ENCODE measurements around the gene EXOSC2.
A peak's percentile ranks its signal among the peaks of the same experiment; 100 is the strongest.

Gene EXOSC2

GRCh38 chr9:130713286-130713960 lies 19.8 kb downstream of the EXOSC2 start:
- Histone ChIP-seq H3K4me1 (ENCODE audit: control insufficient read depth, insufficient read depth, low read depth, low read length) (peaks cover 9% of the 10 kb centered on the region), H3K4me2 (ENCODE audit: low read length, poor library complexity, severe bottlenecking) (peak overlapping the region; percentile 97), H3K18ac (ENCODE audit: low read depth in 1 of 2, low read length in 2 of 2) (peak overlapping the region; percentile 46 to 95), H2BK5ac (ENCODE audit: low read depth, low read length, poor library complexity, severe bottlenecking) (peak overlapping the region; percentile 96), H3K14ac (ENCODE audit: low read length in 2 of 2) (peak overlapping the region; percentile 35 to 100), H3K27me3 (ENCODE audit: control insufficient read depth in 1 of 2, insufficient read depth in 1 of 2, low read length in 2 of 2) (no peaks in the 10 kb centered on the region), H4K8ac (ENCODE audit: low read length) (peak overlapping the region; percentile 97), H3K27ac (ENCODE audit: low read length, poor library complexity, severe bottlenecking) (peak overlapping the region; percentile 16), H3K79me1 (replicated peaks; ENCODE audit: low read length, poor library complexity, severe bottlenecking) (peaks cover under 1% of the 10 kb centered on the region), H3K4ac (ENCODE audit: low read depth in 1 of 2, low read length in 2 of 2) (peak overlapping the region; percentile 85 to 89), H2BK12ac (ENCODE audit: low read length in 2 of 2) (no peak overlapping the region), H3K9me3 (ENCODE audit: control insufficient read depth, low read length) (no peaks in the 10 kb centered on the region), H4K91ac (ENCODE audit: low read length) (peak overlapping the region; percentile 82), H2AK5ac (ENCODE audit: low read length, severe bottlenecking) (no peak overlapping the region), H3K36me3 (ENCODE audit: control insufficient read depth in 1 of 2, insufficient read depth in 2 of 2, low read depth in 1 of 2, low read length in 2 of 2) (no peaks in the 10 kb centered on the region), H3K23ac (ENCODE audit: low read length in 2 of 2) (peak overlapping the region in 1 of 2 experiments; percentile 98), H2BK15ac (ENCODE audit: low read depth, poor library complexity, severe bottlenecking) (peak overlapping the region; percentile 87), H3K4me3 (ENCODE audit: insufficient read depth in 1 of 2, low read depth in 1 of 2, low read length in 2 of 2) (peak overlapping the region; percentile 86 to 98), H3K9ac (ENCODE audit: low read length) (peak overlapping the region; percentile 97), H2AFZ (ENCODE audit: low read depth, low read length) (peak overlapping the region; percentile 96), H2BK120ac (ENCODE audit: low read depth, low read length) (peak overlapping the region; percentile 80)
- DNase-seq, result peak; percentile 61
- 1% methylated on average over 36 of the region's 37 CpGs for WGBS

DNA sequence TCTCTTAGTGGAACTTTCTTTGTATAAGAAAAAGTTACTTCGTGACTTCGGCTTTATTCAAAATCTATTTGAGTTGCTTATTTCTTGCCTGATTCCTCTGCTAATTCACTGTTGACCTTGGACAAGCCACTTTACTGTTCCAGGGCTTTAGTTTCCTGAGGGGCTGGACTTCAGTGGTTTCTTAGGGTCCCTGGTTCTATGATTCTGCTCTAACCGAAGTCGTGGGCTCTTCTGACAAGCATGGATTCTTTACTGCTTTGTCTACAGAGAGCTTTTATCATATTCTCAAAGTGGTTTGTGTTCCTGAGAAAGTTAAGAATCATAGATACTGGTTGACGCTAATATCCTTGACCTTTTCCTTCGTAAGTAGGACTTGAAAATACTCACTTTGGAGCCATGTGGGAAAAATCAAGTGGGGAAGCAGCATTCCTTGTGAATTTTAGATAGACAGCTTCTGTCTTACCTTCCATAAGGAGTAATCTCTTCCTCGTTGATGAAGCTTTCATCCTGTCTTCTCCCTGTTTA lies 21.1 kb downstream of the EXOSC2 start:
- Histone ChIP-seq H2AFZ (ENCODE audit: low read depth, low read length) (no peak overlapping the region), H3K18ac (ENCODE audit: low read depth in 1 of 2, low read length in 2 of 2) (no peak overlapping the region), H3K23ac (ENCODE audit: low read length in 2 of 2) (no peak overlapping the region), H3K9me3 (ENCODE audit: control insufficient read depth, low read length) (no peaks in the 10 kb centered on the region), H3K27me3 (ENCODE audit: control insufficient read depth in 1 of 2, insufficient read depth in 1 of 2, low read length in 2 of 2) (no peaks in the 10 kb centered on the region), H3K36me3 (ENCODE audit: control insufficient read depth in 1 of 2, insufficient read depth in 2 of 2, low read depth in 1 of 2, low read length in 2 of 2) (no peaks in the 10 kb centered on the region), H3K4ac (ENCODE audit: low read depth in 1 of 2, low read length in 2 of 2) (no peak overlapping the region), H2AK5ac (ENCODE audit: low read length, severe bottlenecking) (no peak overlapping the region), H3K4me2 (ENCODE audit: low read length, poor library complexity, severe bottlenecking) (peak overlapping the region; percentile 97), H4K91ac (ENCODE audit: low read length) (no peak overlapping the region), H3K27ac (ENCODE audit: low read length, poor library complexity, severe bottlenecking) (peak overlapping the region; percentile 13), H2BK15ac (ENCODE audit: low read depth, poor library complexity, severe bottlenecking) (no peak overlapping the region), H3K9ac (ENCODE audit: low read length) (peak overlapping the region; percentile 97), H2BK5ac (ENCODE audit: low read depth, low read length, poor library complexity, severe bottlenecking) (no peak overlapping the region), H3K14ac (ENCODE audit: low read length in 2 of 2) (no peak overlapping the region), H3K4me1 (ENCODE audit: control insufficient read depth, insufficient read depth, low read depth, low read length) (peaks cover 9% of the 10 kb centered on the region), H3K79me1 (replicated peaks; ENCODE audit: low read length, poor library complexity, severe bottlenecking) (peaks cover 3% of the 10 kb centered on the region), H2BK12ac (ENCODE audit: low read length in 2 of 2) (no peak overlapping the region), H3K4me3 (ENCODE audit: insufficient read depth in 1 of 2, low read depth in 1 of 2, low read length in 2 of 2) (peak overlapping the region in 1 of 2 experiments; percentile 86), H2BK120ac (ENCODE audit: low read depth, low read length) (no peak overlapping the region), H4K8ac (ENCODE audit: low read length) (no peak overlapping the region)
- WGBS, result 43% methylated on average over 6 of the region's 7 CpGs
- DNase-seq, result peak; percentile 38

- Histone ChIP-seq H3K4me3 (ENCODE audit: insufficient read depth in 1 of 2, low read depth in 1 of 2, low read length in 2 of 2) (peak overlapping the region in 1 of 2 experiments; percentile 86), H3K18ac (ENCODE audit: low read depth in 1 of 2, low read length in 2 of 2) (no peak overlapping the region), H2AK5ac (ENCODE audit: low read length, severe bottlenecking) (no peak overlapping the region), H4K8ac (ENCODE audit: low read length) (no peak overlapping the region), H3K14ac (ENCODE audit: low read length in 2 of 2) (no peak overlapping the region), H2BK15ac (ENCODE audit: low read depth, poor library complexity, severe bottlenecking) (no peak overlapping the region), H3K4ac (ENCODE audit: low read depth in 1 of 2, low read length in 2 of 2) (no peak overlapping the region), H3K27ac (ENCODE audit: low read length, poor library complexity, severe bottlenecking) (no peak overlapping the region), H4K91ac (ENCODE audit: low read length) (no peak overlapping the region), H2AFZ (ENCODE audit: low read depth, low read length) (no peak overlapping the region), H3K23ac (ENCODE audit: low read length in 2 of 2) (no peak overlapping the region), H3K27me3 (ENCODE audit: control insufficient read depth in 1 of 2, insufficient read depth in 1 of 2, low read length in 2 of 2) (no peaks in the 10 kb centered on the region), H2BK5ac (ENCODE audit: low read depth, low read length, poor library complexity, severe bottlenecking) (no peak overlapping the region), H3K9ac (ENCODE audit: low read length) (peak overlapping the region; percentile 97), H3K4me1 (ENCODE audit: control insufficient read depth, insufficient read depth, low read depth, low read length) (peaks cover 9% of the 10 kb centered on the region), H3K4me2 (ENCODE audit: low read length, poor library complexity, severe bottlenecking) (peak overlapping the region; percentile 97), H2BK120ac (ENCODE audit: low read depth, low read length) (no peak overlapping the region), H3K9me3 (ENCODE audit: control insufficient read depth, low read length) (no peaks in the 10 kb centered on the region), H2BK12ac (ENCODE audit: low read length in 2 of 2) (no peak overlapping the region), H3K36me3 (ENCODE audit: control insufficient read depth in 1 of 2, insufficient read depth in 2 of 2, low read depth in 1 of 2, low read length in 2 of 2) (no peaks in the 10 kb centered on the region), H3K79me1 (replicated peaks; ENCODE audit: low read length, poor library complexity, severe bottlenecking) (peaks cover 5% of the 10 kb centered on the region)
- 82% methylated on average over 3 of the region's 3 CpGs for WGBS
- no peak for DNase-seq
Measured at GRCh38 chr9:130715270-130715669, 21.7 kb downstream of the EXOSC2 start.

DNA sequence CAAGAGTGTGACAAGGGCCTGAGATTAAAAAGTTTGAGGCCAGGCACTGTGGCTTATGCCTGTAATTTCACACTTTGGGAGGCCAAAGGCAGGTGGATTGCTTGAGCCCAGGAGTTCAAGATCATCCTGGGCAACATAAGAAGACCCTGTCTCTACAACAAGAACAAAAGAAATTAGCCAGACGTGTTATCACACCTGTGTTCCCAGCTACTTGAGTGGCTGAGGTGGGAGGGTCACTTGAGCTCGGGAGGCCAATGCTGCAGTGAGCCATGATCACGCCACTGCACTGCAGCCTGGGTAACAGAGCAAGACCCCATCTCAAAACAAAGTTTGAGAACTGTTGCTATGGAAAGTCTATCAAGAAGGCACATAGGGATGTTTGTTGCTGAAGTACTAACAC lies 25.0 kb downstream of the EXOSC2 start:
- Histone ChIP-seq H3K27ac (ENCODE audit: low read length, poor library complexity, severe bottlenecking) (no peak overlapping the region), H3K9ac (ENCODE audit: low read length) (no peak overlapping the region), H3K4ac (ENCODE audit: low read depth in 1 of 2, low read length in 2 of 2) (no peak overlapping the region), H4K8ac (ENCODE audit: low read length) (no peak overlapping the region), H3K36me3 (ENCODE audit: control insufficient read depth in 1 of 2, insufficient read depth in 2 of 2, low read depth in 1 of 2, low read length in 2 of 2) (no peaks in the 10 kb centered on the region), H3K4me1 (ENCODE audit: control insufficient read depth, insufficient read depth, low read depth, low read length) (peaks cover 7% of the 10 kb centered on the region), H2BK12ac (ENCODE audit: low read length in 2 of 2) (no peak overlapping the region), H2AFZ (ENCODE audit: low read depth, low read length) (no peak overlapping the region), H3K9me3 (ENCODE audit: control insufficient read depth, low read length) (no peaks in the 10 kb centered on the region), H2BK15ac (ENCODE audit: low read depth, poor library complexity, severe bottlenecking) (no peak overlapping the region), H2BK120ac (ENCODE audit: low read depth, low read length) (no peak overlapping the region), H3K23ac (ENCODE audit: low read length in 2 of 2) (no peak overlapping the region), H3K4me3 (ENCODE audit: insufficient read depth in 1 of 2, low read depth in 1 of 2, low read length in 2 of 2) (no peak overlapping the region), H3K14ac (ENCODE audit: low read length in 2 of 2) (no peak overlapping the region), H2BK5ac (ENCODE audit: low read depth, low read length, poor library complexity, severe bottlenecking) (no peak overlapping the region), H3K79me1 (replicated peaks; ENCODE audit: low read length, poor library complexity, severe bottlenecking) (peaks cover 19% of the 10 kb centered on the region), H3K4me2 (ENCODE audit: low read length, poor library complexity, severe bottlenecking) (no peak overlapping the region), H3K18ac (ENCODE audit: low read depth in 1 of 2, low read length in 2 of 2) (no peak overlapping the region), H4K91ac (ENCODE audit: low read length) (no peak overlapping the region), H3K27me3 (ENCODE audit: control insufficient read depth in 1 of 2, insufficient read depth in 1 of 2, low read length in 2 of 2) (no peaks in the 10 kb centered on the region), H2AK5ac (ENCODE audit: low read length, severe bottlenecking) (no peak overlapping the region)
- DNase-seq, result no peak
- 81% methylated on average over 3 of the region's 3 CpGs for WGBS

All from mesenchymal stem cell (in vitro differentiated cells and primary cell).